Lower leg skin (tissue), 3 donors: ENCODE results near the gene AIF1.

ENCODE experiments used
- POLR2A ChIP-seq, 2 donors: fragments of 450-650 bp; IDR thresholded peaks; one replicate each; pipeline ENCODE4 v1.6.1; 2016 to 2017; ENCODE audit warnings: antibody characterized with exemption in 2 of 2, mild to moderate bottlenecking in 1 of 2, moderate library complexity in 1 of 2
- TF ChIP-seq, protein P1 (sequence below), 3 donors: fragments of 450-650 bp; IDR thresholded peaks; one replicate each; pipeline ENCODE4 v1.5.1; 2016; ENCODE audit warnings: antibody characterized with exemption in 3 of 3, mild to moderate bottlenecking in 3 of 3, moderate library complexity in 2 of 3

DNA sequence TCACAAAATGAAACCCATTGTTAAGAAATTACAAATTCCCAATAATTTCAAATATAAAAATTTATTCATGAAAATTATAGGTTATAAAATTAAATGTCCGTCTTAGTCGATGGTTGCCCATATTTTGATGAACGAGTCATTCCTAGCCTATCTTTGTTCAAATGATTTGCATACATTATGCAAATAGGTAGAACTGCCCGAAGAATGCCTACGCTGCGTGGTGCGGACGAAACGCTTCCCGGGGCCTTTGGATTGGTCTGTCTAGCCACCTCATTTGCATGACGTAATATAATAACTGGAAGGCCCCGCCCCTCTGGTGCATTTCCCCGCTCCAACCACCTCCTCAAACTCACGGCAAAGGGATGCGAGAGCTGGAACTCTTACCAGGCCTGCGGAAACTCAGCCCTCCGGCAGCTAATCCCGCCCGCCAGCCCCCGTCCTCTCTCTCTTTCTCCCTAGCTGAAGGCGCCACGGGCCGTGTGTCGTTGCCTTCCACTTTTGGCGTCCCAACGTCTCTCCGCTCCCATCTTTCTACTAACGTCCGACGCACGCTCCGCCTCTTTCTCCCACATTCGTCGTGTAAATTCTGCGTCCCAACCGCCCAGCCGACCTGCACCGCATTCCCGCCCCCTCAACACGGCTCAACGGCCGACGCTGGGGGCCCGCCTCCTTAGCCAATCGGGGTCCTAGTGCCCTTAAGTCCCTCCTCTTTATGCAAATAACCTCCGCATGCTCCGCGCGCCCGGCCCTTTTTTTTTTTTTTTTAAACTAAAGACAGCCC is 5.0 kb downstream of the AIF1 start:
- TF ChIP-seq, protein P1, sequence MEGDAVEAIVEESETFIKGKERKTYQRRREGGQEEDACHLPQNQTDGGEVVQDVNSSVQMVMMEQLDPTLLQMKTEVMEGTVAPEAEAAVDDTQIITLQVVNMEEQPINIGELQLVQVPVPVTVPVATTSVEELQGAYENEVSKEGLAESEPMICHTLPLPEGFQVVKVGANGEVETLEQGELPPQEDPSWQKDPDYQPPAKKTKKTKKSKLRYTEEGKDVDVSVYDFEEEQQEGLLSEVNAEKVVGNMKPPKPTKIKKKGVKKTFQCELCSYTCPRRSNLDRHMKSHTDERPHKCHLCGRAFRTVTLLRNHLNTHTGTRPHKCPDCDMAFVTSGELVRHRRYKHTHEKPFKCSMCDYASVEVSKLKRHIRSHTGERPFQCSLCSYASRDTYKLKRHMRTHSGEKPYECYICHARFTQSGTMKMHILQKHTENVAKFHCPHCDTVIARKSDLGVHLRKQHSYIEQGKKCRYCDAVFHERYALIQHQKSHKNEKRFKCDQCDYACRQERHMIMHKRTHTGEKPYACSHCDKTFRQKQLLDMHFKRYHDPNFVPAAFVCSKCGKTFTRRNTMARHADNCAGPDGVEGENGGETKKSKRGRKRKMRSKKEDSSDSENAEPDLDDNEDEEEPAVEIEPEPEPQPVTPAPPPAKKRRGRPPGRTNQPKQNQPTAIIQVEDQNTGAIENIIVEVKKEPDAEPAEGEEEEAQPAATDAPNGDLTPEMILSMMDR (IDR thresholded peaks at IDR 0.05): peak in 1 of 3 donors; percentile 68
- peak in 1 of 2 donors; percentile 63 for TF ChIP-seq POLR2A (IDR thresholded peaks at IDR 0.05)
